ENCODE results near the gene LIMS3.
"Not testable (repeated sequence)": the region's sequence is repeated elsewhere in the genome, so short reads cannot be mapped to it uniquely, and the experiment has no call there.

- not testable (repeated sequence) for TF ChIP-seq CTCF, POLR2A, EP300, POLR2AphosphoS5 (IDR thresholded peaks at IDR 0.05)
Observed at GRCh38 chr2:109871129-109871751, 27.2 kb upstream of the LIMS3 start.

Measured in gastroesophageal sphincter (tissue), 3 donors.